H1 (cell line): ENCODE results near the gene PTN. TPM values are rescaled to one million over a fixed set of nuclear protein-coding genes. Genes with fewer than 3 reads are reported as not detected.

Source experiments
- CTCF ChIA-PET: fragments of 300-600 bp; sonication (Branson Sonifier 250); formaldehyde crosslinking; loops from one replicate; lab custom pipeline; 2021; ENCODE audit not compliant: partially characterized antibody; lab: Charles Lee
- POLR2A ChIA-PET: fragments of 300-600 bp; sonication (Branson Sonifier 250); formaldehyde crosslinking; loops from one replicate; lab custom pipeline; 2021; ENCODE audit warnings: inconsistent platforms; ENCODE audit not compliant: partially characterized antibody; lab: Charles Lee
- DNase-seq, 2 experiments: peaks; one replicate each; pipeline versions ENCODE4 v3.0.0 to v3.0.0-alpha.2; 2010 to 2022; ENCODE audit warnings: low spot score in 2 of 2, low read depth in 1 of 2, mixed read lengths in 1 of 2
- FAIRE-seq: peaks from 2 replicates; lab custom pipeline; 2011; peaks lifted over from hg19 to GRCh38; lab: Jason Lieb, UNC
- H2AFZ ChIP-seq: 2 replicates; pipeline ENCODE4 v1.8.1; 2012; ENCODE audit warnings: low read length, inconsistent platforms
- H2AK5ac ChIP-seq: 2 replicates; pipeline ENCODE4 v1.6.1; 2013; ENCODE audit warnings: low read depth, low read length
- H2BK120ac ChIP-seq: replicated peaks from 2 replicates; pipeline ENCODE3; 2013; ENCODE audit warnings: low read depth, low read length, inconsistent platforms
- H2BK12ac ChIP-seq: 2 replicates; pipeline ENCODE4 v1.6.1; 2013; ENCODE audit warnings: low read depth, low read length
- H2BK15ac ChIP-seq: 2 replicates; pipeline ENCODE4 v1.6.1; 2013; ENCODE audit warnings: low read length
- H2BK20ac ChIP-seq: 2 replicates; pipeline ENCODE4 v1.6.1; 2013; ENCODE audit warnings: low read length
- H2BK5ac ChIP-seq: 2 replicates; pipeline ENCODE4 v1.6.1; 2013; ENCODE audit warnings: low read depth, low read length
- H3K14ac ChIP-seq: 2 replicates; pipeline ENCODE4 v1.6.1; 2013; ENCODE audit warnings: inconsistent platforms; ENCODE audit not compliant: insufficient read length
- H3K18ac ChIP-seq: 2 replicates; pipeline ENCODE4 v1.6.1; 2013; ENCODE audit warnings: low read length; ENCODE audit errors: extremely low read depth
- H3K23ac ChIP-seq: 2 replicates; pipeline ENCODE4 v1.6.1; 2013; ENCODE audit warnings: inconsistent platforms; ENCODE audit not compliant: insufficient read length
- H3K23me2 ChIP-seq: 2 replicates; pipeline ENCODE4 v1.6.1; 2013; ENCODE audit warnings: low read depth, low read length
- H3K27ac ChIP-seq: 2 replicates; pipeline ENCODE4 v1.6.1; 2011; ENCODE audit warnings: low read depth, low read length, inconsistent platforms
- H3K27me3 ChIP-seq, 4 experiments: replicated peaks in 1 of 4; 1 replicate in 1 of 4; 2 replicates in 3 of 4; pipeline versions ENCODE4 v1.6.1 to v1.8.1; 2011 to 2013; ENCODE audit warnings: low read length in 3 of 4, mild to moderate bottlenecking in 3 of 4, inconsistent platforms in 2 of 4, mixed read lengths in 2 of 4, moderate library complexity in 1 of 4; ENCODE audit not compliant: control insufficient read depth in 3 of 4, insufficient read depth in 3 of 4; ENCODE audit errors: extremely low read depth in 1 of 4
- H3K36me3 ChIP-seq, 4 experiments: 2 replicates each; pipeline versions ENCODE4 v1.6.1 to v1.8.1; 2011 to 2013; ENCODE audit warnings: mild to moderate bottlenecking in 4 of 4, low read length in 3 of 4, moderate library complexity in 2 of 4, control low read depth in 1 of 4, inconsistent platforms in 1 of 4; ENCODE audit not compliant: insufficient read depth in 4 of 4, control insufficient read depth in 2 of 4
- H3K4ac ChIP-seq: replicated peaks from 2 replicates; pipeline ENCODE3; 2013; ENCODE audit warnings: low read length, low read depth, mixed read lengths, inconsistent platforms; ENCODE audit not compliant: insufficient read length
- H3K4me1 ChIP-seq, 4 experiments: replicated peaks in 1 of 4; 1 replicate in 1 of 4; 2 replicates in 3 of 4; pipeline versions ENCODE4 v1.6.1 to v1.8.1; 2011 to 2013; ENCODE audit warnings: low read length in 3 of 4, inconsistent platforms in 2 of 4, mixed read lengths in 1 of 4; ENCODE audit not compliant: insufficient read depth in 4 of 4, control insufficient read depth in 3 of 4
- H3K4me2 ChIP-seq, 2 experiments: 2 replicates each; pipeline versions ENCODE4 v1.6.1 to v1.8.1; 2011 to 2013; ENCODE audit warnings: low read depth in 2 of 2, low read length in 2 of 2, control low read depth in 1 of 2, inconsistent platforms in 1 of 2, mild to moderate bottlenecking in 1 of 2; ENCODE audit not compliant: insufficient read depth in 1 of 2
- H3K4me3 ChIP-seq, 4 experiments: fragments of 200-600, 300-600 bp in 1 of 4; sonication (generic), shearing (Covaris generic), sonication (Bioruptor Twin) in 1 of 4; 2 replicates each; pipeline versions ENCODE4 v1.5.1 to v1.8.1; 2011 to 2016; ENCODE audit warnings: low read length in 4 of 4, low read depth in 3 of 4, control low read depth in 2 of 4, inconsistent platforms in 2 of 4, mild to moderate bottlenecking in 2 of 4, mixed read lengths in 1 of 4, moderate library complexity in 1 of 4; ENCODE audit not compliant: insufficient read depth in 2 of 4; ENCODE audit errors: extremely low read depth in 1 of 4
- H3K56ac ChIP-seq: replicated peaks from 2 replicates; pipeline ENCODE3; 2013; ENCODE audit warnings: low read depth, mild to moderate bottlenecking, mixed read lengths, low read length, inconsistent platforms; ENCODE audit not compliant: insufficient read length
- H3K79me1 ChIP-seq: 2 replicates; pipeline ENCODE4 v1.6.1; 2013; ENCODE audit warnings: low read depth, low read length, control low read depth
- H3K79me2 ChIP-seq, 2 experiments: 2 replicates each; pipeline versions ENCODE4 v1.6.1 to v1.8.1; 2012 to 2013; ENCODE audit warnings: low read length in 2 of 2, mild to moderate bottlenecking in 2 of 2, inconsistent platforms in 1 of 2; ENCODE audit not compliant: insufficient read depth in 2 of 2, control insufficient read depth in 1 of 2
- H3K9ac ChIP-seq, 4 experiments: replicated peaks in 1 of 4; 1 replicate in 1 of 4; 2 replicates in 3 of 4; pipeline versions ENCODE4 v1.6.1 to v1.8.1; 2011 to 2013; ENCODE audit warnings: low read depth in 3 of 4, low read length in 3 of 4, control low read depth in 2 of 4, mild to moderate bottlenecking in 2 of 4, moderate library complexity in 2 of 4, inconsistent platforms in 1 of 4; ENCODE audit errors: extremely low read depth in 1 of 4
- H3K9me3 ChIP-seq, 2 experiments: 2 replicates each; pipeline versions ENCODE4 v1.6.1 to v1.8.1; 2012 to 2013; ENCODE audit warnings: mild to moderate bottlenecking in 2 of 2, moderate library complexity in 2 of 2, control low read depth in 1 of 2, inconsistent platforms in 1 of 2, low read depth in 1 of 2, low read length in 1 of 2, mixed read lengths in 1 of 2; ENCODE audit not compliant: insufficient read depth in 2 of 2
- H4K20me1 ChIP-seq, 2 experiments: replicated peaks in 1 of 2; 2 replicates each; pipeline versions ENCODE3 to v1.8.1; 2011 to 2013; ENCODE audit warnings: inconsistent platforms in 2 of 2, low read length in 2 of 2, mild to moderate bottlenecking in 1 of 2; ENCODE audit not compliant: insufficient read depth in 2 of 2, control insufficient read depth in 1 of 2
- H4K5ac ChIP-seq: 2 replicates; pipeline ENCODE4 v1.6.1; 2013; ENCODE audit warnings: low read length, low read depth, mixed read lengths, inconsistent platforms; ENCODE audit not compliant: insufficient read length
- H4K8ac ChIP-seq: 2 replicates; pipeline ENCODE4 v1.8.0; 2013; ENCODE audit warnings: mild to moderate bottlenecking, moderate library complexity, low read length, inconsistent platforms; ENCODE audit not compliant: insufficient read depth; ENCODE audit errors: extremely low read depth
- H4K91ac ChIP-seq: replicated peaks from 2 replicates; pipeline ENCODE3; 2013; ENCODE audit warnings: low read length, mixed read lengths, inconsistent platforms; ENCODE audit not compliant: insufficient read length
- CBX8 ChIP-seq: fragments of 300-800, 300-1000 bp; sonication (generic); IDR thresholded peaks from 2 replicates; pipeline ENCODE4 v1.7.1; 2016; ENCODE audit warnings: low read depth, low read length, borderline replicate concordance
- EGR1 ChIP-seq: IDR thresholded peaks from 2 replicates; pipeline ENCODE4 v1.6.1; 2011; ENCODE audit warnings: low read depth, low read length, borderline replicate concordance
- EP300 ChIP-seq, 2 experiments: IDR thresholded peaks; 1 replicate in 1 of 2; 2 replicates in 1 of 2; pipeline ENCODE4 v1.6.1; 2011 to 2012; ENCODE audit warnings: low read depth in 2 of 2, low read length in 2 of 2, mild to moderate bottlenecking in 2 of 2, borderline replicate concordance in 1 of 2, inconsistent platforms in 1 of 2, moderate library complexity in 1 of 2
- HDAC2 ChIP-seq, 2 experiments: fragments of 300-600 bp in 1 of 2; sonication (generic) in 1 of 2; IDR thresholded peaks; 2 replicates each; pipeline ENCODE4 v1.6.1; 2011 to 2012; ENCODE audit warnings: low read depth in 2 of 2, low read length in 2 of 2, mild to moderate bottlenecking in 2 of 2, moderate library complexity in 2 of 2, borderline replicate concordance in 1 of 2, inconsistent platforms in 1 of 2
- NRF1 ChIP-seq: IDR thresholded peaks from 2 replicates; pipeline ENCODE4 v1.6.1; 2011; ENCODE audit warnings: mild to moderate bottlenecking, low read depth, low read length, improper control_type of control experiment
- POLR2AphosphoS5 ChIP-seq: IDR thresholded peaks from 2 replicates; pipeline ENCODE4 v1.6.1; 2011; ENCODE audit warnings: low read depth, low read length
- SIN3A ChIP-seq, 2 experiments: IDR thresholded peaks in 1 of 2; conservative IDR thresholded peaks in 1 of 2; 2 replicates each; pipeline ENCODE4 v1.6.1; 2011 to 2012; ENCODE audit warnings: low read length in 2 of 2, improper control_type of control experiment in 1 of 2, low read depth in 1 of 2, mild to moderate bottlenecking in 1 of 2
- SRF ChIP-seq: IDR thresholded peaks from 2 replicates; pipeline ENCODE4 v1.6.1; 2011; ENCODE audit warnings: mild to moderate bottlenecking, low read depth, low read length, moderate library complexity
- SUZ12 ChIP-seq: fragments of 200-600 bp; sonication (generic); IDR thresholded peaks from 2 replicates; pipeline ENCODE4 v1.6.1; 2012; ENCODE audit warnings: mild to moderate bottlenecking, inconsistent platforms, low read length, moderate library complexity, mixed read lengths
- YY1 ChIP-seq: IDR thresholded peaks from 2 replicates; pipeline ENCODE4 v1.6.1; 2011; ENCODE audit warnings: low read depth, mild to moderate bottlenecking, low read length
- WGBS, 2 experiments: shearing (Covaris generic) in 1 of 2; methylation state at CpG; one replicate each; pipeline versions ENCODE4 v1.1.6 to v1.1.7; 2013 to 2015; ENCODE audit warnings: low lambda C conversion rate in 2 of 2, mixed read lengths in 2 of 2, inconsistent platforms in 1 of 2, low coverage in 1 of 2, missing lambda C conversion rate in 1 of 2; ENCODE audit not compliant: insufficient replicate concordance in 2 of 2, insufficient coverage in 1 of 2, insufficient read length in 1 of 2; ENCODE audit errors: extremely low coverage in 1 of 2, missing lambda C conversion rate in 1 of 2; 5-methylcytosine and 5-hydroxymethylcytosine counted together
- polyA plus RNA-seq, 7 experiments: library from polyadenylated mRNA; depleted of rRNA in 3 of 7; stranded (reverse) in 5 of 7; unstranded in 2 of 7; fragments of >200 nt in 5 of 7; fragments of 200-250 nt in 2 of 7; gene quantifications; 1 replicate in 5 of 7; 2 replicates in 1 of 7; 4 replicates in 1 of 7; pipeline versions ENCODE4 v1.2.1 to v1.2.3, GENCODE V29; 2011 to 2013; ENCODE audit warnings: missing spikeins in 2 of 7, mixed read lengths in 2 of 7
- total RNA-seq: library from RNA; stranded (reverse); fragmentation: NEBNext Ultra II Directional; extraction: Animal tissue kit (Norgen Biotek cat#: 25700); gene quantifications from 2 replicates; pipeline ENCODE4 v1.2.1, GENCODE V29; 2021
- TF ChIP-seq, protein P1 (sequence below), 3 experiments: IDR thresholded peaks; 1 replicate in 2 of 3; 2 replicates in 1 of 3; pipeline versions ENCODE4 v1.5.1 to v1.6.1; 2011; ENCODE audit warnings: low read length in 3 of 3, mild to moderate bottlenecking in 3 of 3, inconsistent platforms in 2 of 3, low read depth in 1 of 3, moderate library complexity in 1 of 3; ENCODE audit not compliant: insufficient read depth in 1 of 3; ENCODE audit errors: control extremely low read depth in 1 of 3

Gene PTN
- total and polyA plus RNA-seq, 2 of the 8 experiments (the other 6 are each of a cell fraction or from before 2014, with no cell fraction given): 23.1 to 27.8 TPM

DNA sequence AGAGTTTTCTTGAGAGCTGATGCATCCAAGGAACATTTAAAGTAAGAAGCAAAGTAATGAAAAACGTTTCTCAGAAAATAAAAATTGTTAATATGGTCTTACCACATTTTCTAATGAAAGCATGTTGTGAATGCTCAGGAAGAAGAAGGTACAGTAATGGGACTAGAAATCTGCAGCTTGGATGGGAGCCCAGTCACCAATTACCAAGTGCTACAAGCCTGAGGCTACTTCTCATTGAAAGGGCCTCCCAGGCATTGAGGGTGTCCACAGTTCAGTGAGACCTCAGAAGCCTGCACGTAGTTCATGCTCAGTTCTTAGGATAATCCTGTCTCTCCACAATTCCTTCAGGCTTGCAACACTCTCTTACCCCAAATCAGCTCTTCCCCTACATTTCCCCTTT, 17.6 kb downstream of the PTN start:
- Histone ChIP-seq H2BK120ac (no peak overlapping the region), H3K79me2 (no peaks in the 10 kb centered on the region), H3K27me3 (no peaks in the 10 kb centered on the region), H3K18ac (no peak overlapping the region), H3K36me3 (peaks cover 0 to 2% (median 0%) of the 10 kb centered on the region in 4 experiments; a peak in 1 of 8 replicates), H3K4me1 (peaks cover 0 to 5% (median 2%) of the 10 kb centered on the region in 4 experiments; a peak in 3 of 7 replicates), H3K4me3 (no peak overlapping the region), H3K56ac (no peak overlapping the region), H3K9me3 (peaks cover 0 to 4% of the 10 kb centered on the region in 2 experiments; a peak in 1 of 4 replicates), H3K23me2 (no peaks in the 10 kb centered on the region), H2BK15ac (no peak overlapping the region), H4K8ac (no peak overlapping the region), H3K14ac (no peak overlapping the region), H2BK20ac (no peak overlapping the region), H2AK5ac (no peak overlapping the region), H3K4ac (no peak overlapping the region), H3K9ac (no peak overlapping the region), H3K23ac (no peak overlapping the region), H4K5ac (no peak overlapping the region), H2BK5ac (no peak overlapping the region), H4K91ac (no peak overlapping the region), H3K4me2 (no peak overlapping the region), H3K79me1 (no peaks in the 10 kb centered on the region), H2AFZ (no peak overlapping the region), H2BK12ac (no peak overlapping the region), H3K27ac (no peak overlapping the region), H4K20me1 (no peaks in the 10 kb centered on the region)
- DNase-seq (no peak), FAIRE-seq (no peak)
- POLR2A ChIA-PET: no interaction called here
- WGBS, 2 experiments: 75% methylated on average over 2 of the region's 2 CpGs; no CpG with 5 or more reads in 1 of the 2 experiments
- CTCF ChIA-PET: interaction anchor here (1.2 to 1.7 kb wide), 2 partner anchors 11 to 38 kb away, joined by 4 to 8 read pairs; no protein-coding TSS in a partner anchor
- TF ChIP-seq HDAC2 (IDR thresholded peaks at IDR 0.05; ENCODE audit: borderline replicate concordance in 1 of 2, low read depth in 2 of 2, low read length in 2 of 2): no peak
- TF ChIP-seq SRF: no peak
- no peak for TF ChIP-seq EP300 (IDR thresholded peaks at IDR 0.05; ENCODE audit: borderline replicate concordance in 1 of 2, low read depth in 2 of 2, low read length in 2 of 2)
- TF ChIP-seq NRF1: no peak
- TF ChIP-seq CBX8: no peak
- TF ChIP-seq, protein P1, sequence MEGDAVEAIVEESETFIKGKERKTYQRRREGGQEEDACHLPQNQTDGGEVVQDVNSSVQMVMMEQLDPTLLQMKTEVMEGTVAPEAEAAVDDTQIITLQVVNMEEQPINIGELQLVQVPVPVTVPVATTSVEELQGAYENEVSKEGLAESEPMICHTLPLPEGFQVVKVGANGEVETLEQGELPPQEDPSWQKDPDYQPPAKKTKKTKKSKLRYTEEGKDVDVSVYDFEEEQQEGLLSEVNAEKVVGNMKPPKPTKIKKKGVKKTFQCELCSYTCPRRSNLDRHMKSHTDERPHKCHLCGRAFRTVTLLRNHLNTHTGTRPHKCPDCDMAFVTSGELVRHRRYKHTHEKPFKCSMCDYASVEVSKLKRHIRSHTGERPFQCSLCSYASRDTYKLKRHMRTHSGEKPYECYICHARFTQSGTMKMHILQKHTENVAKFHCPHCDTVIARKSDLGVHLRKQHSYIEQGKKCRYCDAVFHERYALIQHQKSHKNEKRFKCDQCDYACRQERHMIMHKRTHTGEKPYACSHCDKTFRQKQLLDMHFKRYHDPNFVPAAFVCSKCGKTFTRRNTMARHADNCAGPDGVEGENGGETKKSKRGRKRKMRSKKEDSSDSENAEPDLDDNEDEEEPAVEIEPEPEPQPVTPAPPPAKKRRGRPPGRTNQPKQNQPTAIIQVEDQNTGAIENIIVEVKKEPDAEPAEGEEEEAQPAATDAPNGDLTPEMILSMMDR (IDR thresholded peaks at IDR 0.05; ENCODE audit: control extremely low read depth in 1 of 3, insufficient read depth in 1 of 3, low read depth in 1 of 3, low read length in 3 of 3): no peak
- TF ChIP-seq SUZ12: no peak
- no peak for TF ChIP-seq EGR1
- TF ChIP-seq YY1: no peak
- TF ChIP-seq SIN3A (conservative IDR thresholded peaks at IDR 0.05 in 1 of 2, IDR thresholded peaks at IDR 0.05 in 1 of 2; ENCODE audit: low read depth in 1 of 2, low read length in 2 of 2): no peak
- TF ChIP-seq POLR2AphosphoS5: no peak
